Thoracic aorta (tissue), 2 donors: ENCODE measurements around the gene LCORL. TPM values are rescaled to one million over a fixed set of nuclear protein-coding genes. Genes with fewer than 3 reads are reported as not detected.

ENCODE experiments used
- ATAC-seq: fragments of 150-250 bp; one replicate; pipeline ENCODE4 v1.8.0; 2017; ENCODE audit warnings: low read depth; ENCODE audit not compliant: insufficient number of reproducible peaks, low FRiP score
- DNase-seq: peaks from one replicate; pipeline ENCODE4 v3.0.0-alpha.2; 2020; ENCODE audit warnings: low spot score
- H3K27ac ChIP-seq, 2 donors: fragments of 200-600 bp; sonication (generic); 1 replicate in 1 of 2; 2 replicates in 1 of 2; pipeline ENCODE4 v1.5.1; 2016; ENCODE audit warnings: mild to moderate bottlenecking in 2 of 2, moderate library complexity in 2 of 2
- H3K27me3 ChIP-seq: fragments of 200-600 bp; sonication (generic); replicated peaks from 2 replicates; pipeline ENCODE4 v1.6.0; 2016; ENCODE audit warnings: mild to moderate bottlenecking; ENCODE audit not compliant: insufficient read depth
- H3K36me3 ChIP-seq: fragments of 200-600 bp; sonication (generic); one replicate; pipeline ENCODE4 v1.5.1; 2016
- H3K4me1 ChIP-seq, 2 donors: fragments of 200-600 bp; sonication (generic); 1 replicate in 1 of 2; 2 replicates in 1 of 2; pipeline versions ENCODE4 v1.5.1 to v1.6.0; 2016; ENCODE audit warnings: low read depth in 2 of 2, mild to moderate bottlenecking in 1 of 2; ENCODE audit not compliant: control insufficient read depth in 1 of 2
- H3K4me3 ChIP-seq: fragments of 200-600 bp; sonication (generic); 2 replicates; pipeline ENCODE4 v1.5.1; 2016; ENCODE audit warnings: mild to moderate bottlenecking
- H3K9me3 ChIP-seq: fragments of 200-600 bp; sonication (generic); 2 replicates; pipeline ENCODE4 v1.5.1; 2016
- CTCF ChIP-seq: fragments of 200-600 bp; sonication (generic); IDR thresholded peaks from one replicate; pipeline ENCODE4 v1.5.1; 2019; ENCODE audit warnings: antibody characterized with exemption
- total RNA-seq, 2 donors: library from RNA; depleted of rRNA; stranded (reverse); fragments of >200 nt; gene quantifications; one replicate each; pipeline versions ENCODE4 v1.1.0 to v1.2.3, GENCODE V29; 2016

The LCORL gene
- total RNA-seq, 2 donors from 2014 or later, result 10.4 to 39.4 TPM

GRCh38 chr4:17997129-17997528 lies 24.4 kb downstream of the LCORL start:
- no peak for TF ChIP-seq CTCF
- Histone ChIP-seq H3K27ac (no peak overlapping the region), H3K36me3 (no peaks in the 10 kb centered on the region), H3K4me1 (no peaks in the 10 kb centered on the region), H3K9me3 (no peaks in the 10 kb centered on the region), H3K27me3 (no peaks in the 10 kb centered on the region), H3K4me3 (no peak overlapping the region)
- no peak for DNase-seq
- no peak for ATAC-seq

- no peak overlapping the region for H3K27ac ChIP-seq
- no peak for TF ChIP-seq CTCF
- H3K4me3 ChIP-seq, result no peak overlapping the region
- H3K27me3 ChIP-seq, result no peaks in the 10 kb centered on the region
- no peaks in the 10 kb centered on the region for H3K9me3 ChIP-seq
- ATAC-seq (no peak), DNase-seq (no peak)
- no peaks in the 10 kb centered on the region for H3K36me3 ChIP-seq
- H3K4me1 ChIP-seq, result no peaks in the 10 kb centered on the region
Observed at GRCh38 chr4:17995165-17995564, 26.4 kb downstream of the LCORL start.

- no peaks in the 10 kb centered on the region for H3K9me3 ChIP-seq
- no peak for TF ChIP-seq CTCF
- H3K4me3 ChIP-seq, result no peak overlapping the region
- H3K4me1 ChIP-seq, result no peaks in the 10 kb centered on the region
- no peak for DNase-seq
- no peak overlapping the region for H3K27ac ChIP-seq
- ATAC-seq, result no peak
- no peaks in the 10 kb centered on the region for H3K36me3 ChIP-seq
- no peaks in the 10 kb centered on the region for H3K27me3 ChIP-seq
Observed at GRCh38 chr4:17985832-17986231, 35.7 kb downstream of the LCORL start.

- Histone ChIP-seq H3K27me3 (no peaks in the 10 kb centered on the region), H3K4me1 (no peaks in the 10 kb centered on the region), H3K9me3 (no peaks in the 10 kb centered on the region), H3K27ac (no peak overlapping the region), H3K36me3 (no peaks in the 10 kb centered on the region), H3K4me3 (no peak overlapping the region)
- DNase-seq, result no peak
- no peak for ATAC-seq
- no peak for TF ChIP-seq CTCF
Observed at GRCh38 chr4:17981063-17981462, 40.5 kb downstream of the LCORL start.

- ATAC-seq (no peak), DNase-seq (no peak)
- Histone ChIP-seq H3K27me3 (no peaks in the 10 kb centered on the region), H3K4me3 (no peak overlapping the region), H3K4me1 (no peaks in the 10 kb centered on the region), H3K9me3 (no peaks in the 10 kb centered on the region), H3K27ac (no peak overlapping the region), H3K36me3 (no peaks in the 10 kb centered on the region)
- no peak for TF ChIP-seq CTCF
Observed at GRCh38 chr4:17968721-17969120, 52.8 kb downstream of the LCORL start.
